Activated CD4-positive, alpha-beta T cell treated with anti-CD3 and anti-CD28 coated beads, Interleukin-2, amount 10 ng/mL, durations not matched to agents 7 days and 5 days (primary cell): ENCODE measurements around the gene ARHGAP28. TPM values are rescaled to one million over a fixed set of nuclear protein-coding genes. Genes with fewer than 3 reads are reported as not detected.
"Not testable (repeated sequence)": the region's sequence is repeated elsewhere in the genome, so short reads cannot be mapped to it uniquely, and the experiment has no call there.

ENCODE experiments used
- CTCF ChIA-PET: fragments of 350-600 bp; sonication (Branson Sonifier 250); formaldehyde crosslinking; loops from one replicate; lab custom pipeline; 2021; ENCODE audit warnings: antibody characterized with exemption; lab: Charles Lee
- POLR2A ChIA-PET: fragments of 350-600 bp; sonication (Branson Sonifier 250); formaldehyde crosslinking; loops from one replicate; lab custom pipeline; 2021; ENCODE audit warnings: antibody characterized with exemption; lab: Charles Lee
- DNase-seq: peaks from one replicate; pipeline ENCODE4 v3.0.0-alpha.2; 2020
- H3K27ac Mint-ChIP-seq: one replicate; pipeline ENCODE4 v1.8.0; 2021; ENCODE audit warnings: mild to moderate bottlenecking, moderate library complexity, mixed read lengths
- H3K27me3 Mint-ChIP-seq: one replicate; pipeline ENCODE4 v1.8.0; 2021; ENCODE audit warnings: mixed read lengths
- H3K36me3 Mint-ChIP-seq: one replicate; pipeline ENCODE4 v1.8.0; 2021; ENCODE audit warnings: low read depth, mixed read lengths
- H3K4me1 Mint-ChIP-seq: one replicate; pipeline ENCODE4 v1.8.0; 2021; ENCODE audit warnings: mixed read lengths
- H3K4me3 Mint-ChIP-seq: one replicate; pipeline ENCODE4 v1.8.0; 2021; ENCODE audit warnings: mild to moderate bottlenecking, moderate library complexity, mixed read lengths
- H3K9me3 Mint-ChIP-seq: one replicate; pipeline ENCODE4 v1.8.0; 2021; ENCODE audit warnings: mixed read lengths
- total RNA-seq, 2 experiments: library from RNA; stranded (reverse); gene quantifications; one replicate each; pipeline ENCODE4 v1.2.3, GENCODE V29; 2021

Gene ARHGAP28
- total RNA-seq, 2 experiments from 2014 or later, result not detected

- DNase-seq, result peak; percentile 14
- Mint-ChIP-seq H3K4me1 (no peaks in the 10 kb centered on the region), H3K27me3 (peaks cover 2% of the 10 kb centered on the region), H3K4me3 (no peak overlapping the region), H3K9me3 (peaks cover 3% of the 10 kb centered on the region), H3K27ac (peak overlapping the region; percentile 71), H3K36me3 (no peaks in the 10 kb centered on the region)
- CTCF ChIA-PET, result no interaction called here
- POLR2A ChIA-PET, result no interaction called here
Measured at GRCh38 chr18:6920099-6920955, 190.8 kb downstream of the ARHGAP28 start.

GRCh38 chr18:6921571-6921970 lies 192.1 kb downstream of the ARHGAP28 start:
- CTCF ChIA-PET, result interaction anchor here (0.7 kb wide), 1 partner anchor 567 kb away, joined by 3 read pairs; no protein-coding TSS in a partner anchor
- POLR2A ChIA-PET, result no interaction called here

GRCh38 chr18:6923220-6923619 lies 193.7 kb downstream of the ARHGAP28 start:
- no peaks in the 10 kb centered on the region for H3K36me3 Mint-ChIP-seq
- DNase-seq, result no peak
- CTCF ChIA-PET, result no interaction called here
- peaks cover 3% of the 10 kb centered on the region for H3K9me3 Mint-ChIP-seq
- H3K27ac Mint-ChIP-seq, result no peak overlapping the region
- POLR2A ChIA-PET, result no interaction called here
- H3K27me3 Mint-ChIP-seq, result peaks cover 2% of the 10 kb centered on the region
- H3K4me1 Mint-ChIP-seq, result no peaks in the 10 kb centered on the region
- H3K4me3 Mint-ChIP-seq, result no peak overlapping the region

More at GRCh38 chr18:6921571-6921970, 192.1 kb downstream of the ARHGAP28 start:
- Mint-ChIP-seq H3K4me1 (no peaks in the 10 kb centered on the region), H3K27me3 (peaks cover 2% of the 10 kb centered on the region), H3K9me3 (peaks cover 3% of the 10 kb centered on the region), H3K27ac (no peak overlapping the region), H3K36me3 (no peaks in the 10 kb centered on the region), H3K4me3 (no peak overlapping the region)
- no peak for DNase-seq

GRCh38 chr18:6927153-6927552 lies 197.6 kb downstream of the ARHGAP28 start:
- CTCF ChIA-PET, result no interaction called here

GRCh38 chr18:6928359-6928758 lies 198.8 kb downstream of the ARHGAP28 start:
- Mint-ChIP-seq H3K27ac (no peak overlapping the region), H3K4me3 (no peak overlapping the region), H3K27me3 (no peaks in the 10 kb centered on the region), H3K9me3 (no peaks in the 10 kb centered on the region), H3K4me1 (no peaks in the 10 kb centered on the region), H3K36me3 (no peaks in the 10 kb centered on the region)
- ChIA-PET POLR2A (no interaction called here), CTCF (no interaction called here)
- DNase-seq, result no peak

More at GRCh38 chr18:6927153-6927552, 197.6 kb downstream of the ARHGAP28 start:
- H3K4me3 Mint-ChIP-seq, result no peak overlapping the region
- H3K27ac Mint-ChIP-seq, result no peak overlapping the region
- POLR2A ChIA-PET, result no interaction called here
- no peaks in the 10 kb centered on the region for H3K36me3 Mint-ChIP-seq
- no peak for DNase-seq
- no peaks in the 10 kb centered on the region for H3K27me3 Mint-ChIP-seq
- no peaks in the 10 kb centered on the region for H3K4me1 Mint-ChIP-seq
- no peaks in the 10 kb centered on the region for H3K9me3 Mint-ChIP-seq

- Mint-ChIP-seq H3K4me1 (no peaks in the 10 kb centered on the region), H3K36me3 (no peaks in the 10 kb centered on the region), H3K9me3 (no peaks in the 10 kb centered on the region), H3K27me3 (no peaks in the 10 kb centered on the region), H3K4me3 (no peak overlapping the region), H3K27ac (no peak overlapping the region)
- ChIA-PET CTCF (no interaction called here), POLR2A (no interaction called here)
- DNase-seq, result no peak
Measured at GRCh38 chr18:6929370-6930102, 200.0 kb downstream of the ARHGAP28 start.

GRCh38 chr18:6934859-6935258 lies 205.3 kb downstream of the ARHGAP28 start:
- POLR2A ChIA-PET, result no interaction called here

GRCh38 chr18:6938003-6938402 lies 208.5 kb downstream of the ARHGAP28 start:
- Mint-ChIP-seq H3K4me1 (no peaks in the 10 kb centered on the region), H3K4me3 (no peak overlapping the region), H3K9me3 (no peaks in the 10 kb centered on the region), H3K27me3 (peaks cover 5% of the 10 kb centered on the region), H3K36me3 (no peaks in the 10 kb centered on the region), H3K27ac (no peak overlapping the region)
- DNase-seq, result no peak
- ChIA-PET POLR2A (no interaction called here), CTCF (no interaction called here)

More at GRCh38 chr18:6934859-6935258, 205.3 kb downstream of the ARHGAP28 start:
- CTCF ChIA-PET, result interaction anchor here (1.7 kb wide), 1 partner anchor 12 kb away, joined by 5 read pairs; no protein-coding TSS in a partner anchor
- Mint-ChIP-seq H3K27ac (no peak overlapping the region), H3K27me3 (peaks cover 5% of the 10 kb centered on the region), H3K4me3 (no peak overlapping the region), H3K4me1 (no peaks in the 10 kb centered on the region), H3K36me3 (no peaks in the 10 kb centered on the region), H3K9me3 (no peaks in the 10 kb centered on the region)
- DNase-seq, result no peak

GRCh38 chr18:6938403-6938802 lies 208.9 kb downstream of the ARHGAP28 start:
- H3K9me3 Mint-ChIP-seq, H3K4me3 Mint-ChIP-seq, H3K27ac Mint-ChIP-seq, DNase-seq, H3K36me3 Mint-ChIP-seq, CTCF ChIA-PET, POLR2A ChIA-PET, H3K4me1 Mint-ChIP-seq, H3K27me3 Mint-ChIP-seq: not testable (repeated sequence)

- no peak overlapping the region for H3K27ac Mint-ChIP-seq
- CTCF ChIA-PET, result no interaction called here
- POLR2A ChIA-PET, result no interaction called here
Measured at GRCh38 chr18:6939972-6940371, 210.5 kb downstream of the ARHGAP28 start.

GRCh38 chr18:6940451-6940850 lies 210.9 kb downstream of the ARHGAP28 start:
- H3K36me3 Mint-ChIP-seq, result no peaks in the 10 kb centered on the region
- ChIA-PET CTCF (no interaction called here), POLR2A (no interaction called here)
- H3K4me1 Mint-ChIP-seq, result no peaks in the 10 kb centered on the region
- no peaks in the 10 kb centered on the region for H3K9me3 Mint-ChIP-seq
- no peak overlapping the region for H3K27ac Mint-ChIP-seq
- H3K4me3 Mint-ChIP-seq, result no peak overlapping the region
- H3K27me3 Mint-ChIP-seq, result peaks cover 5% of the 10 kb centered on the region
- DNase-seq, result no peak

More at GRCh38 chr18:6939972-6940371, 210.5 kb downstream of the ARHGAP28 start:
- Mint-ChIP-seq H3K4me1 (no peaks in the 10 kb centered on the region), H3K9me3 (no peaks in the 10 kb centered on the region), H3K27me3 (peaks cover 5% of the 10 kb centered on the region), H3K36me3 (no peaks in the 10 kb centered on the region), H3K4me3 (no peak overlapping the region)
- no peak for DNase-seq

- H3K27ac Mint-ChIP-seq, result no peak overlapping the region
- ChIA-PET POLR2A (no interaction called here), CTCF (no interaction called here)
- no peaks in the 10 kb centered on the region for H3K36me3 Mint-ChIP-seq
- DNase-seq, result no peak
- peaks cover 2% of the 10 kb centered on the region for H3K27me3 Mint-ChIP-seq
- no peak overlapping the region for H3K4me3 Mint-ChIP-seq
- H3K4me1 Mint-ChIP-seq, result no peaks in the 10 kb centered on the region
- no peaks in the 10 kb centered on the region for H3K9me3 Mint-ChIP-seq
Measured at GRCh38 chr18:6941996-6942395, 212.5 kb downstream of the ARHGAP28 start.

- H3K27me3 Mint-ChIP-seq, result peaks cover 2% of the 10 kb centered on the region
- POLR2A ChIA-PET, result no interaction called here
- no peak overlapping the region for H3K27ac Mint-ChIP-seq
- CTCF ChIA-PET, result no interaction called here
- H3K4me1 Mint-ChIP-seq, result no peaks in the 10 kb centered on the region
- no peak overlapping the region for H3K4me3 Mint-ChIP-seq
- H3K36me3 Mint-ChIP-seq, result no peaks in the 10 kb centered on the region
- no peak for DNase-seq
- H3K9me3 Mint-ChIP-seq, result no peaks in the 10 kb centered on the region
Measured at GRCh38 chr18:6942742-6943141, 213.2 kb downstream of the ARHGAP28 start.
